Liver (tissue), 9 donors: ENCODE measurements around the gene PLCD1. TPM values are rescaled to one million over a fixed set of nuclear protein-coding genes. Genes with fewer than 3 reads are reported as not detected.
A peak's percentile ranks its signal among the peaks of the same experiment; 100 is the strongest.

Experiments used
- DNase-seq: peaks from one replicate; pipeline ENCODE4 v3.0.0-alpha.2; 2017; ENCODE audit warnings: low spot score
- H3K27ac ChIP-seq, 2 donors: one replicate each; pipeline ENCODE4 v1.7.0; 2013; ENCODE audit warnings: inconsistent platforms in 2 of 2, low read length in 2 of 2, control low read depth in 1 of 2, low read depth in 1 of 2, mild to moderate bottlenecking in 1 of 2
- H3K27me3 ChIP-seq, 4 donors: one replicate each; pipeline versions ENCODE4 v1.6.1 to v1.7.0; 2013; ENCODE audit warnings: low read length in 3 of 4, inconsistent platforms in 1 of 4, mild to moderate bottlenecking in 1 of 4, moderate library complexity in 1 of 4; ENCODE audit not compliant: control insufficient read depth in 4 of 4, insufficient read depth in 4 of 4
- H3K36me3 ChIP-seq, 4 donors: one replicate each; pipeline versions ENCODE4 v1.6.1 to v1.7.0; 2013; ENCODE audit warnings: low read length in 3 of 4, mild to moderate bottlenecking in 3 of 4, low read depth in 1 of 4, moderate library complexity in 1 of 4; ENCODE audit not compliant: control insufficient read depth in 4 of 4, insufficient read depth in 3 of 4
- H3K4me1 ChIP-seq, 4 donors: one replicate each; pipeline versions ENCODE4 v1.6.1 to v1.7.0; 2013; ENCODE audit warnings: low read length in 3 of 4, mild to moderate bottlenecking in 3 of 4, moderate library complexity in 1 of 4; ENCODE audit not compliant: control insufficient read depth in 4 of 4, insufficient read depth in 4 of 4
- H3K4me3 ChIP-seq, 3 donors: one replicate each; pipeline versions ENCODE4 v1.6.1 to v1.7.0; 2013; ENCODE audit warnings: low read length in 3 of 3, control low read depth in 1 of 3, low read depth in 1 of 3, mild to moderate bottlenecking in 1 of 3
- H3K9ac ChIP-seq, 2 donors: one replicate each; pipeline ENCODE4 v1.7.0; 2013; ENCODE audit warnings: low read length in 2 of 2, mild to moderate bottlenecking in 2 of 2, moderate library complexity in 2 of 2, control low read depth in 1 of 2, low read depth in 1 of 2
- H3K9me3 ChIP-seq, 4 donors: one replicate each; pipeline versions ENCODE4 v1.6.1 to v1.7.0; 2013; ENCODE audit warnings: low read length in 3 of 4; ENCODE audit not compliant: control insufficient read depth in 4 of 4
- EGR1 ChIP-seq, 2 donors: IDR thresholded peaks; 2 replicates each; pipeline ENCODE4 v1.6.1; 2016 to 2018; ENCODE audit warnings: antibody characterized with exemption in 2 of 2, low read depth in 2 of 2
- FOXA2 ChIP-seq: IDR thresholded peaks from 2 replicates; pipeline ENCODE4 v1.6.1; 2016; ENCODE audit warnings: antibody characterized with exemption
- HNF4A ChIP-seq, 2 donors: conservative IDR thresholded peaks; 2 replicates each; pipeline ENCODE4 v1.6.1; 2016; ENCODE audit warnings: antibody characterized with exemption in 2 of 2, mild to moderate bottlenecking in 2 of 2
- NR2F2 ChIP-seq: IDR thresholded peaks from 2 replicates; pipeline ENCODE4 v1.6.1; 2016; ENCODE audit warnings: antibody characterized with exemption
- RAD21 ChIP-seq, 2 donors: IDR thresholded peaks; 2 replicates each; pipeline ENCODE4 v1.6.1; 2016; ENCODE audit warnings: antibody characterized with exemption in 2 of 2, mild to moderate bottlenecking in 2 of 2
- RXRA ChIP-seq, 2 donors: IDR thresholded peaks; 2 replicates each; pipeline ENCODE4 v1.6.1; 2017 to 2018; ENCODE audit warnings: antibody characterized with exemption in 2 of 2, mild to moderate bottlenecking in 1 of 2
- SP1 ChIP-seq: IDR thresholded peaks from 2 replicates; pipeline ENCODE4 v1.6.1; 2018; ENCODE audit warnings: antibody characterized with exemption, mild to moderate bottlenecking
- WGBS: extraction: QIAGEN DNeasy Blood & Tissue Kit; methylation state at CpG from one replicate; pipeline ENCODE4 v1.1.7; 2013; 5-methylcytosine and 5-hydroxymethylcytosine counted together
- polyA plus RNA-seq, 2 donors: library from polyadenylated mRNA; stranded (reverse) in 1 of 2; unstranded in 1 of 2; fragments of 200-250 nt in 1 of 2; fragments of >200 nt in 1 of 2; fragmentation: Nextera tagmentation in 1 of 2; extraction: Ambion mirVana in 1 of 2; gene quantifications; one replicate each; pipeline versions ENCODE4 v1.2.1 to v1.2.3, GENCODE V29; 2013 to 2015
- total RNA-seq, 2 donors: library from RNA; depleted of rRNA; stranded (reverse); fragments of >200 nt; gene quantifications; one replicate each; pipeline ENCODE4 v1.2.3, GENCODE V29; 2014
- TF ChIP-seq, protein P1 (sequence below): IDR thresholded peaks from 2 replicates; pipeline ENCODE4 v1.6.1; 2016; ENCODE audit warnings: antibody characterized with exemption
- TF ChIP-seq, protein P2 (sequence below): IDR thresholded peaks from 2 replicates; pipeline ENCODE4 v1.6.1; 2016; ENCODE audit warnings: antibody characterized with exemption, mild to moderate bottlenecking
- TF ChIP-seq, protein P3 (sequence below): fragments of 150-350 bp; IDR thresholded peaks from 2 replicates; pipeline ENCODE4 v1.5.1; 2017; ENCODE audit warnings: improper control_type of control experiment, low read depth, low read length; ENCODE audit not compliant: missing input control
- TF ChIP-seq, protein P4 (sequence below): IDR thresholded peaks from 2 replicates; pipeline ENCODE4 v1.6.1; 2016; ENCODE audit warnings: antibody characterized with exemption
- donor health status: healthy.
- donor health status: healthy.
- donor health status: healthy.
- donor health status: healthy.
- donor health status: healthy.

Gene PLCD1
- total and polyA plus RNA-seq, 4 donors: 6.7 to 10.5 (median 9.1) TPM

DNA sequence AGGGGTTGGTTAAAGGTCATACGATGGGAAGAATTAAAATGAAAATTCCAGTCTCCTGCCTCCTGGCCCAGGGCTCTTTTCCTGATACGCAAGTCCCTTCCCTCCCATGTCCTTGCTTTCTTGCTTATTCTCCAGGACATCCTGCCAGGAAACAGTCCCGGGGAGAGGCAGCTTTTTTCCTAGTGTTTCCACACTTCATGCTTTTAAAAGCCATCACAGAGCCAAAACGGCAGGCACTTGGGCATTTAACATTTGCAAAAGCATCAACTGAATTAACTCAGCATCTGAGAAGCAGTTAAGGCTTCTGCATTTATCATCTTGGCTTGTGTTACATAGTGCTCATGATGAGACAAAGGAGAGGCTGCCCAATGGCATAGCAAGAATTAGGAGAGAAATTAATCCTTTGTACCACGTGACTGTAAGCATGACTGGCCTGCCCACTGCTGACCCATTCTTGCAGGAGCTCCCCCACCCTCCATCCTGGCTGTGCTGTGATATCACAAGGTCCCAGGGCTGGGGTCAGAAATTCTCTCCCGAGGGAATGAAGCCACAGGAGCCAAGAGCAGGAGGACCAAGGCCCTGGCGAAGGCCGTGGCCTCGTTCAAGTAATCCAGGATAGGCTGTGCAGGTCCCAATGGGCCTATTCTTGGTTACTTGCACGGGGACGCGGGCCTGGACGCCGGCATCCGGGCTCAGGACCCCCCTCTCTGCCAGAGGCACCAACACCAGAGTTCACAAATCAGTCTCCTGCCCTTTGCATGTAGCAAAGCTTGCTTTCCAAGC is 60.4 kb downstream of the PLCD1 start:
- peak overlapping the region in 1 of 2 donors; percentile 6 for H3K27ac ChIP-seq
- TF ChIP-seq, protein P1, sequence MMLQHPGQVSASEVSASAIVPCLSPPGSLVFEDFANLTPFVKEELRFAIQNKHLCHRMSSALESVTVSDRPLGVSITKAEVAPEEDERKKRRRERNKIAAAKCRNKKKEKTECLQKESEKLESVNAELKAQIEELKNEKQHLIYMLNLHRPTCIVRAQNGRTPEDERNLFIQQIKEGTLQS: no peak
- TF ChIP-seq RAD21 (IDR thresholded peaks at IDR 0.05): no peak
- no peak for TF ChIP-seq RXRA (IDR thresholded peaks at IDR 0.05)
- TF ChIP-seq, protein P2, sequence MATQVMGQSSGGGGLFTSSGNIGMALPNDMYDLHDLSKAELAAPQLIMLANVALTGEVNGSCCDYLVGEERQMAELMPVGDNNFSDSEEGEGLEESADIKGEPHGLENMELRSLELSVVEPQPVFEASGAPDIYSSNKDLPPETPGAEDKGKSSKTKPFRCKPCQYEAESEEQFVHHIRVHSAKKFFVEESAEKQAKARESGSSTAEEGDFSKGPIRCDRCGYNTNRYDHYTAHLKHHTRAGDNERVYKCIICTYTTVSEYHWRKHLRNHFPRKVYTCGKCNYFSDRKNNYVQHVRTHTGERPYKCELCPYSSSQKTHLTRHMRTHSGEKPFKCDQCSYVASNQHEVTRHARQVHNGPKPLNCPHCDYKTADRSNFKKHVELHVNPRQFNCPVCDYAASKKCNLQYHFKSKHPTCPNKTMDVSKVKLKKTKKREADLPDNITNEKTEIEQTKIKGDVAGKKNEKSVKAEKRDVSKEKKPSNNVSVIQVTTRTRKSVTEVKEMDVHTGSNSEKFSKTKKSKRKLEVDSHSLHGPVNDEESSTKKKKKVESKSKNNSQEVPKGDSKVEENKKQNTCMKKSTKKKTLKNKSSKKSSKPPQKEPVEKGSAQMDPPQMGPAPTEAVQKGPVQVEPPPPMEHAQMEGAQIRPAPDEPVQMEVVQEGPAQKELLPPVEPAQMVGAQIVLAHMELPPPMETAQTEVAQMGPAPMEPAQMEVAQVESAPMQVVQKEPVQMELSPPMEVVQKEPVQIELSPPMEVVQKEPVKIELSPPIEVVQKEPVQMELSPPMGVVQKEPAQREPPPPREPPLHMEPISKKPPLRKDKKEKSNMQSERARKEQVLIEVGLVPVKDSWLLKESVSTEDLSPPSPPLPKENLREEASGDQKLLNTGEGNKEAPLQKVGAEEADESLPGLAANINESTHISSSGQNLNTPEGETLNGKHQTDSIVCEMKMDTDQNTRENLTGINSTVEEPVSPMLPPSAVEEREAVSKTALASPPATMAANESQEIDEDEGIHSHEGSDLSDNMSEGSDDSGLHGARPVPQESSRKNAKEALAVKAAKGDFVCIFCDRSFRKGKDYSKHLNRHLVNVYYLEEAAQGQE: no peak
- no peak for TF ChIP-seq EGR1 (IDR thresholded peaks at IDR 0.05; ENCODE audit: low read depth in 2 of 2)
- no peak for TF ChIP-seq SP1
- TF ChIP-seq, protein P3, sequence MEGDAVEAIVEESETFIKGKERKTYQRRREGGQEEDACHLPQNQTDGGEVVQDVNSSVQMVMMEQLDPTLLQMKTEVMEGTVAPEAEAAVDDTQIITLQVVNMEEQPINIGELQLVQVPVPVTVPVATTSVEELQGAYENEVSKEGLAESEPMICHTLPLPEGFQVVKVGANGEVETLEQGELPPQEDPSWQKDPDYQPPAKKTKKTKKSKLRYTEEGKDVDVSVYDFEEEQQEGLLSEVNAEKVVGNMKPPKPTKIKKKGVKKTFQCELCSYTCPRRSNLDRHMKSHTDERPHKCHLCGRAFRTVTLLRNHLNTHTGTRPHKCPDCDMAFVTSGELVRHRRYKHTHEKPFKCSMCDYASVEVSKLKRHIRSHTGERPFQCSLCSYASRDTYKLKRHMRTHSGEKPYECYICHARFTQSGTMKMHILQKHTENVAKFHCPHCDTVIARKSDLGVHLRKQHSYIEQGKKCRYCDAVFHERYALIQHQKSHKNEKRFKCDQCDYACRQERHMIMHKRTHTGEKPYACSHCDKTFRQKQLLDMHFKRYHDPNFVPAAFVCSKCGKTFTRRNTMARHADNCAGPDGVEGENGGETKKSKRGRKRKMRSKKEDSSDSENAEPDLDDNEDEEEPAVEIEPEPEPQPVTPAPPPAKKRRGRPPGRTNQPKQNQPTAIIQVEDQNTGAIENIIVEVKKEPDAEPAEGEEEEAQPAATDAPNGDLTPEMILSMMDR: no peak
- no peak for TF ChIP-seq HNF4A (conservative IDR thresholded peaks at IDR 0.05)
- no peak for TF ChIP-seq FOXA2
- TF ChIP-seq, protein P4, sequence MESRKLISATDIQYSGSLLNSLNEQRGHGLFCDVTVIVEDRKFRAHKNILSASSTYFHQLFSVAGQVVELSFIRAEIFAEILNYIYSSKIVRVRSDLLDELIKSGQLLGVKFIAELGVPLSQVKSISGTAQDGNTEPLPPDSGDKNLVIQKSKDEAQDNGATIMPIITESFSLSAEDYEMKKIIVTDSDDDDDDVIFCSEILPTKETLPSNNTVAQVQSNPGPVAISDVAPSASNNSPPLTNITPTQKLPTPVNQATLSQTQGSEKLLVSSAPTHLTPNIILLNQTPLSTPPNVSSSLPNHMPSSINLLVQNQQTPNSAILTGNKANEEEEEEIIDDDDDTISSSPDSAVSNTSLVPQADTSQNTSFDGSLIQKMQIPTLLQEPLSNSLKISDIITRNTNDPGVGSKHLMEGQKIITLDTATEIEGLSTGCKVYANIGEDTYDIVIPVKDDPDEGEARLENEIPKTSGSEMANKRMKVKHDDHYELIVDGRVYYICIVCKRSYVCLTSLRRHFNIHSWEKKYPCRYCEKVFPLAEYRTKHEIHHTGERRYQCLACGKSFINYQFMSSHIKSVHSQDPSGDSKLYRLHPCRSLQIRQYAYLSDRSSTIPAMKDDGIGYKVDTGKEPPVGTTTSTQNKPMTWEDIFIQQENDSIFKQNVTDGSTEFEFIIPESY: no peak
- H3K4me1 ChIP-seq: peaks cover 6 to 44% (median 31%) of the 10 kb centered on the region in 4 donors
- H3K9me3 ChIP-seq: no peaks in the 10 kb centered on the region
- H3K27me3 ChIP-seq: no peaks in the 10 kb centered on the region
- no peak overlapping the region for H3K4me3 ChIP-seq
- peaks cover 0 to 6% (median 2%) of the 10 kb centered on the region in 4 donors for H3K36me3 ChIP-seq
- no peak overlapping the region for H3K9ac ChIP-seq
- 84% methylated on average over 15 of the region's 15 CpGs for WGBS
- peak; percentile 19 for DNase-seq

DNA sequence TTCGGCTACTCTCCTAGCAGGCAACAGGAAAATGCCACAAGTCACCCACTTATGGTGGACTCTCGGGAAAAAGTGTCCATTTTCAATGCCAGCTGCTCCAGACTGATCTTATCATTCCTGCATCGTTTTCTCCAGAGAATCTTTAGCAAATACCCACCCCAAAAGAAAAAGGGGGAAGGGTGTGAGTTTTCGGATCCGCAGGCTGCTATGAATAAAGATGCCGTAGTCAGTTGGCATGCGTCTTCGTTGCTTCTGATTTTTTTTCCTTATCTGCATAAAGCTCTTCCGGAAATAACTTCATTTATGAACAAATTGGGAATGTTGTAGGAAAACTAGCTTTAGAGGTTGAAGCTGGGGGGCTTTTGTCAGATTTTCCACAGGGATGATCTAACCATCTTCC is 61.2 kb downstream of the PLCD1 start:
- no peaks in the 10 kb centered on the region for H3K9me3 ChIP-seq
- H3K36me3 ChIP-seq: peaks cover 0 to 6% (median under 1%) of the 10 kb centered on the region in 4 donors
- peak overlapping the region in 1 of 2 donors; percentile 6 for H3K27ac ChIP-seq
- H3K4me1 ChIP-seq: peaks cover 6 to 44% (median 34%) of the 10 kb centered on the region in 4 donors
- TF ChIP-seq NR2F2 (no peak), RAD21 (IDR thresholded peaks at IDR 0.05) (peak in 1 of 2 donors; percentile 1)
- WGBS: 85% methylated on average over 9 of the region's 9 CpGs
- H3K4me3 ChIP-seq: no peak overlapping the region
- no peaks in the 10 kb centered on the region for H3K27me3 ChIP-seq
- no peak overlapping the region for H3K9ac ChIP-seq
- peak; percentile 2 for DNase-seq
